AML-193 (cell line): ENCODE results near the gene C12orf43.

Experiments used
- DNase-seq, 2 experiments: peaks; one replicate each; lab custom pipeline; 2025; lab: John Stamatoyannopoulos, UW

The C12orf43 gene

DNA sequence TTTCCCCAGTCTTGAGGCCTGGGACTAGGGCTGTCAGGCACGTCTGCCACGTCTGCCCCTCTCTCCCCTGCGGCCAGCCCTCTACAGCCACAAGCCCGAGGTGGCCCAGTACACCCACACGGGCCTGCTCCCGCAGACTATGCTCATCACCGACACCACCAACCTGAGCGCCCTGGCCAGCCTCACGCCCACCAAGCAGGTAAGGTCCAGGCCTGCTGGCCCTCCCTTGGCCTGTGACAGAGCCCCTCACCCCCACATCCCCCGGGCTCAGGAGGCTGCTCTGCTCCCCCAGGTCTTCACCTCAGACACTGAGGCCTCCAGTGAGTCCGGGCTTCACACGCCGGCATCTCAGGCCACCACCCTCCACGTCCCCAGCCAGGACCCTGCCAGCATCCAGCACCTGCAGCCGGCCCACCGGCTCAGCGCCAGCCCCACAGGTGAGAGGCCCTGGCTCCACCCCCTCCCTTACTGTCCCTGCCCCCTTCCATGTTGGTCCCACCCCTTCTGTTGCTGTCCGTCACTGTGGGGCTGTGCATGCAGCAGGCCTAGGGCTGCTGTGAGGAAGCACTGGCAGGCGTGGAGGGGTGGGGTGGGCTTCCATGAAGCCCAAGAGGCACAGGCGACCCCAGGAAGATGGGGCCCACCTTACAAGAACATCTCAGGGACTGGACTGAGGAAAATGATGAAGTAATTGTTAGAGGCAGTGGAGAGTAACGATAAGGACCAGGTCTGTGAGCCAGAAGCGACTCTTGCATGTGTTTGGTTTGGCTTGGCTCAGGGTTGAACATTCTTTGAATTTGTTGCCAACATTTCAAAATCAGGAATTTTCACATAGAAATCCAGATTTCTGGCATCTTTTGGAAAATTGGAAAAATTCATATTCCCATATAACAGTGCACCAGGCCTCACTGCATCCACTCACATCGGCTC is 16.8 kb downstream of the C12orf43 start:
- DNase-seq, result no peak

- DNase-seq, result no peak
Measured at GRCh38 chr12:120998435-120998834, 17.9 kb downstream of the C12orf43 start.

- no peak for DNase-seq
Measured at GRCh38 chr12:120997448-120997847, 18.8 kb downstream of the C12orf43 start.

DNA sequence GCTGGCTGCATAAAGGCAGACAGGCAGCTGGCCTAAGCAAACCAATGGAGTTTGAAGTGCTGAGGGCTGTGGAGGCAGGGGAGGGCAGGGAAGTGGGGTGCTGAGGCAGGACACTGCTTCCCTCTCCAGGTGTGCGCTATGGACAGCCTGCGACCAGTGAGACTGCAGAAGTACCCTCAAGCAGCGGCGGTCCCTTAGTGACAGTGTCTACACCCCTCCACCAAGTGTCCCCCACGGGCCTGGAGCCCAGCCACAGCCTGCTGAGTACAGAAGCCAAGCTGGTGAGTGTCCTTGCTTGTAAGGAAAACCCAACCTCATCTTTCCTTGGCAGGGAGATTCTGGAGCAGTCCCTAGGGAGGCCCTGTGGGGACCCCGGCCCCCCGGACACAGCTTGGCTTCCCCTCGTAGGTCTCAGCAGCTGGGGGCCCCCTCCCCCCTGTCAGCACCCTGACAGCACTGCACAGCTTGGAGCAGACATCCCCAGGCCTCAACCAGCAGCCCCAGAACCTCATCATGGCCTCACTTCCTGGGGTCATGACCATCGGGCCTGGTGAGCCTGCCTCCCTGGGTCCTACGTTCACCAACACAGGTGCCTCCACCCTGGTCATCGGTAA is 20.0 kb downstream of the C12orf43 start:
- no peak for DNase-seq

DNA sequence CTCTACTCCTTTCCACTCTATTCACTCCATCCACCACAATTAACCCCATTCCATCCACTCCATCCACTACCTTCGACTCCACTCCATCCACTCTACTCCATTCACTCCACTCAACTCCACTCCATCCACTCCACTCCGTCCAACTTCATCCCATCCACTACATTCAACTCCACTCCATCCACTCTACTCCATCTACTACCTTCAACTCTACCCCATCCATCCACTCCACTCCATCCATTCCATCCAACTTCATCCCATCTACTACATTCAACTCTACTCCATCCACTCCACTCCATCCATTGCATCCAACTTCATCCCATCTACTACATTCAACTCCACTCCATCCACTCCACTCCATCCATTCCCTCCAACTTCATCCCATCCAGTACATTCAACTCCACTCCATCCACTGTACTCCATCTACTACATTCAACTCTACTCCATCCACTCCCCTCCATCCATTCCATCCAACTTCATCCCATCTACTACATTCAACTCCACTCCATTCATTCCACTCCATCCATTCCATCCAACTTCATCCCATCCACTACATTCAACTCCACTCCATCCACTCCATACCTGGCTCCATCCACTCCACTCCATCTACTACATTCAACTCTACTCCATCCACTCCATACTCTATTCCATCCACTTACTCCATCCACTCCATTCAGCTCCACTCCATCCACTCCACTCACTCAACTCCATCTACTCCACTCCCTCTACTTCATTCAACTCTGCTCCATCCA is 21.5 kb downstream of the C12orf43 start:
- DNase-seq, result no peak

DNA sequence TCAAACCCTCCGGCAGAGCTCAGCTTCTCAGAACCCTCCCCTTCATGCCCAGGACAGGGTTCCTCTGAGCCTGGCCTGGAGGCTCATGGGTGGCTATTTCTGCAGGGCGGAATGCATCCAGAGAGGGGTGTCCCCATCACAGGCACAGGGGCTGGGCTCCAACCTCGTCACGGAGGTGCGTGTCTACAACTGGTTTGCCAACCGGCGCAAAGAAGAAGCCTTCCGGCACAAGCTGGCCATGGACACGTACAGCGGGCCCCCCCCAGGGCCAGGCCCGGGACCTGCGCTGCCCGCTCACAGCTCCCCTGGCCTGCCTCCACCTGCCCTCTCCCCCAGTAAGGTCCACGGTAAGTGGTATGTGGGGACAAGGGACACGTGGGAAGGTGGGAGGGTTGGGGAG is 22.2 kb downstream of the C12orf43 start:
- DNase-seq, result no peak

DNA sequence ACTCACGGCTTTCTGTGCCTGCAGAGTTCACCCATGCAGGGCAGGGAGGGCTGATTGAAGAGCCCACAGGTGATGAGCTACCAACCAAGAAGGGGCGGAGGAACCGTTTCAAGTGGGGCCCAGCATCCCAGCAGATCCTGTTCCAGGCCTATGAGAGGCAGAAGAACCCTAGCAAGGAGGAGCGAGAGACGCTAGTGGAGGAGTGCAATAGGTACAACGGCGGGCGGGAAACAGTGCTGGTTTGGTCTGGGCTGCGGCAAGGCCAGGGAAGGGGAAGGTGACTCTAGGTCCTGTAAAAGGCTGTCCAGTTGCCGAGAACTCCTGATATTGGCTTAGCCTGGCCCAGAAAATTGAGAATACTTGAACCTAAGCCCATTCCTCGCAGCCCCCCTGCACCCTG is 22.8 kb downstream of the C12orf43 start:
- DNase-seq, result no peak

DNA sequence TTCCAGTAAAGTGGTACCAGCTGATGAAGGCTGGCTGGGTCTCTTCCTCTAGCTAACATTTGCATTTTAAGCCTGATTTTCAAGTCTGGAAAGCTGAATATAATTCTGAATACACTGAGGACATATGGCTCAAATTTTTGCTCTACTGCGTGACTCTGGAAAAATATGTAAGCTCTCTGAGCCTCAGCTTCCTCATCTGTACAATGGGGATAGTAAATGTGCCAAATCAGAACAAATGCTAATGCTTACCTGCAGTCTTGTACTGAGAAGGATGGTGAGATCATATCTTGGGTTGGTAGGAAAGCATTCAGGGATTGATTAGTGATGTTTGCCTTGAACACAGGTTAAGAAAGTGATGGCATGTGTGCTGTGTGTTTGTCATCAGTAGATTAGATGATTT is 23.3 kb downstream of the C12orf43 start:
- DNase-seq, result no peak

GRCh38 chr12:120991965-120992364 is 24.3 kb downstream of the C12orf43 start:
- DNase-seq, result no peak

GRCh38 chr12:120990487-120991055 is 25.7 kb downstream of the C12orf43 start:
- DNase-seq, result no peak

GRCh38 chr12:120989687-120990086 is 26.6 kb downstream of the C12orf43 start:
- DNase-seq, result no peak

DNA sequence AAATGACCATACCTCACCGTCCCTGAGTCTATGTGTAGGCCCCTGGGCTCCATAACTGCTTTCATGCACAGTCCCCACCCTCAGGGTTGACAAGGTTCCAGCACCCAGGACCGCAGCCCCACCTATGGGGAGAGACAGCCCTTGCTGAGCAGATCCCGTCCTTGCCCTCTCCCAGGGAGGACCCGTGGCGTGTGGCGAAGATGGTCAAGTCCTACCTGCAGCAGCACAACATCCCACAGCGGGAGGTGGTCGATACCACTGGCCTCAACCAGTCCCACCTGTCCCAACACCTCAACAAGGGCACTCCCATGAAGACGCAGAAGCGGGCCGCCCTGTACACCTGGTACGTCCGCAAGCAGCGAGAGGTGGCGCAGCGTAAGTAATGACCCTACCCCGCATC is 27.6 kb downstream of the C12orf43 start:
- no peak for DNase-seq

GRCh38 chr12:120988234-120988633 is 28.1 kb downstream of the C12orf43 start:
- DNase-seq, result no peak

GRCh38 chr12:120984351-120984898 is 31.9 kb downstream of the C12orf43 start:
- no peak for DNase-seq

DNA sequence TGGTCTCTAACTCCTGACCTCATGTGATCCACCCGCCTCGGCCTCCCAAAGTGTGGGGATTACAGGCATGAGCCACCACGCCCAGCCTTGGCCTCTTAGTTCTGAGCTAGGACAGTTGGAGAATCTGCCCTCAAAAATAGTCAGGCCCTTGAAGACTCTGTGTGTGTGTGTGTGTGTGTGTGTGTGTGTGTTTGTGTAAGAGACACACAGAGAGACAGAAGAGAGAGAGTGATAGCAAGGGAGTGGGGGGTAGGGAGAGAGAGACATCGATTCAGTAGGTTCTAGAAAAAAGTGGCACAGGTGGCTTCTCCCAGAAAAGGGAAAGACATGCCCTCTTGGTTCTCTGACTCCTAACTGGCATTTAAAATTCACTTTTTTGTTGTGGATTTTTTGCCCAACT is 32.5 kb downstream of the C12orf43 start:
- no peak for DNase-seq

DNA sequence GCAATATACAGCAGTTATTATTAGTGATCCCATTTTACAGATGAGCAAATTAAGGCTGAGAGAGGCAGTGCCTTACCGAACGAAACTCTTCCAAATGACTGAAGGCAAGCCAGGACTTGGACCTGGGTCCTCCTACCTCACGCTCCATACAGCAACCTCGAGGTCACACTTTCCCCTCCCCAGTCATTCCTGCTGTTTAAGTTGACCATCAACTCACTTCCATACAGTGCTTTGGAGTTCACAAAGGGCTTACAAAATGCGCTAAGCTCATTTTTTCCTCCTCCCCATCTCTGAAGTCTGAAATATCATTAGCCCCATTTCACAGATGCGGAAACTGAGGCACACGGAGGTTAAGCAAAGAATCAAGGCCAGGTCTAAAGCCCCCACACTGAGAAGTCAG is 33.6 kb downstream of the C12orf43 start:
- no peak for DNase-seq

DNA sequence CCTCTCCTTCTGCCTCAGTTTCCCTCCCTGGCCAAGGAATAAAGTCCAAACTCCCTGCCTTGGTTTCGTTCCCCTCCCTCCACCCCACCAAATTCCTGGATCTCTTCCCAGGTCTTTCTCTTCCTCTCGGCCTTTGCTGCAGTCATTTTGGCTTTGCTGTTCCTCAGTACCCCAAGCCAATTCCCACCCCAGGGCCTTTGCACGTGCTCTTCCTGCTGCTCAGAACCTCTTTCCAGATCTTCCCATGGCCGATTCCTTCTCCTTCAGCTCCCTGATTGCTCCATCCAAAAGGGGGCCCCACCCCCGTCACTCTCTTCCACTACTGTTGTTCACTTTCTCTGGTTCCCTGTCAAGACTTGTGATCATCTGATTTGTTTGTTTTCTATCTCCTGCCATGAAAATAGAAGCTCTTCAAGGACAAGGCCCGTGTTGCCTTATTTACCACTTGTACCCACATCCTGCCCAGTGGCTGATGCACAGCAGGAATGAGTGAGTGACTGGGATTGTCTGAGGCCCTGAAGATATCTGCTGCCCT is 34.8 kb downstream of the C12orf43 start:
- DNase-seq, result no peak

DNA sequence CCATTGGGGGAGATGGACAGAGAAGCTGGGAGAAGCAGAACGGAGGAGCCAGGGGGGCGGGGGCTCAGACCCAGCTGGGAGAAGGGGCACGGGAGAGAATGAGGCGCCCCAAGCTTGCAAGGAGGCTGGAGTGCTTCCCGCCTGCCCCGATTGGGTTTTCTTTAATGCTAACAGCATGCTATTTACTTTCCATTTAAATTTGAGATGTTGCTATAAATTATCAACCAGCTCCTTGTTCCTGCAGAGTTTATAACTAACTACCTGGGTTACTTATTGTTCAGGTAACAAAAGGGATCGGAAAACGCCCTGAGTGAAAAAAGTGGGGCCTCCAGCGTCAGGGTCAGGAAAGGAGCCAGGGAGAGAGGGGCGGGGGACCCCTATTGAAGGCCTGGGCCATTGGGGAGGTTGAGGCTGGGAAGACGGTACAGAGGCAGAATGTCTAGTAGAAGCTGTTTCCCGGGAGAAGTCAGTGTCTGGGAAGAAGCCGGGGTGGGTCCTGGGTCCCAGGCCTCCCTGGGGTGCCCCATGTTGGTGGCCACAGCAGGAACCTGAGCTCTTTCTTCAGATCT is 35.4 kb downstream of the C12orf43 start:
- DNase-seq, result no peak

GRCh38 chr12:120979862-120980696 is 36.2 kb downstream of the C12orf43 start:
- DNase-seq, result no peak

- no peak for DNase-seq
Measured at GRCh38 chr12:120979220-120979861, 36.9 kb downstream of the C12orf43 start.
